K562 (cell line): ENCODE results near the gene PGM5. TPM values are rescaled to one million over a fixed set of nuclear protein-coding genes. Genes with fewer than 3 reads are reported as not detected.

ENCODE experiments used
- ATAC-seq: fragments of 200-7000 bp; cut with Tn5 transposase; 3 replicates; pipeline ENCODE4 v1.9.1; 2020; ENCODE audit warnings: moderate library complexity
- BruUV-seq: library from RNA; stranded (reverse); fragments of 400-500 nt; replicated peaks from 2 replicates; lab custom pipeline; 2021; lab: Mats Ljungman, UMichigan
- CTCF ChIA-PET: fragments of 300-600 bp; formaldehyde crosslinking; extraction: SDS; loops from one replicate; lab custom pipeline; 2021; ENCODE audit warnings: low intra/inter-chr PET ratio; lab: Yijun Ruan, JAX
- POLR2A ChIA-PET: fragments of 300-600, 350-650 bp; sonication (Branson Sonifier 250); formaldehyde crosslinking; extraction: SDS; loops from one replicate; lab custom pipeline; 2021; ENCODE audit warnings: antibody characterized with exemption, inconsistent platforms; lab: Yijun Ruan, JAX
- DNase-seq, 4 experiments: peaks; one replicate each; pipeline versions ENCODE4 v3.0.0 to v3.0.0-alpha.2; 2011 to 2018; ENCODE audit warnings: low spot score in 3 of 4, mixed read lengths in 3 of 4; ENCODE audit errors: extremely low read depth in 1 of 4
- FAIRE-seq: peaks from 2 replicates; lab custom pipeline; 2011; peaks lifted over from hg19 to GRCh38; lab: Jason Lieb, UNC
- H2AFZ ChIP-seq: 2 replicates; pipeline ENCODE4 v1.6.0; 2011; ENCODE audit warnings: low read depth, low read length, control low read depth, inconsistent platforms
- H3K27ac ChIP-seq: fragments of 200-600 bp; 3 replicates; pipeline ENCODE4 v1.8.0; 2011; ENCODE audit warnings: low read depth, mild to moderate bottlenecking, control low read depth, inconsistent platforms, low read length, moderate library complexity, mixed read lengths; ENCODE audit errors: extremely low read depth
- H3K27me3 ChIP-seq, 2 experiments: fragments of 300-600 bp in 1 of 2; 2 replicates in 1 of 2; 3 replicates in 1 of 2; pipeline versions ENCODE4 v1.6.0 to v1.8.0; 2011; ENCODE audit warnings: inconsistent platforms in 2 of 2, low read length in 2 of 2, mild to moderate bottlenecking in 1 of 2, mixed read lengths in 1 of 2, moderate library complexity in 1 of 2; ENCODE audit not compliant: control insufficient read depth in 2 of 2, insufficient read depth in 2 of 2
- H3K36me3 ChIP-seq: fragments of 300-600 bp; 3 replicates; pipeline ENCODE4 v1.8.0; 2011; ENCODE audit warnings: mild to moderate bottlenecking, low read length, inconsistent platforms; ENCODE audit not compliant: control insufficient read depth, insufficient read depth
- H3K4me1 ChIP-seq, 2 experiments: fragments of 200-600 bp in 1 of 2; replicated peaks in 1 of 2; 2 replicates in 1 of 2; 3 replicates in 1 of 2; pipeline versions ENCODE4 v1.5.1 to v1.8.0; 2011; ENCODE audit warnings: inconsistent platforms in 2 of 2, low read length in 2 of 2, mild to moderate bottlenecking in 1 of 2, mixed read lengths in 1 of 2, moderate library complexity in 1 of 2; ENCODE audit not compliant: control insufficient read depth in 2 of 2, insufficient read depth in 2 of 2
- H3K4me2 ChIP-seq: 2 replicates; pipeline ENCODE4 v1.6.1; 2011; ENCODE audit warnings: low read length, control low read depth, inconsistent platforms, mixed read lengths; ENCODE audit not compliant: insufficient read depth
- H3K4me3 ChIP-seq: fragments of 200-600 bp; sonication (generic), shearing (Covaris generic); 2 replicates; pipeline ENCODE4 v1.5.1; 2016; ENCODE audit warnings: control low read depth, inconsistent platforms
- H3K79me2 ChIP-seq: fragments of 200-600 bp; 3 replicates; pipeline ENCODE4 v1.8.0; 2011; ENCODE audit warnings: low read length, inconsistent platforms; ENCODE audit not compliant: control insufficient read depth, insufficient read depth
- H3K9ac ChIP-seq, 2 experiments: 2 replicates each; pipeline versions ENCODE4 v1.6.0 to v1.6.1; 2011; ENCODE audit warnings: low read depth in 2 of 2, low read length in 2 of 2, control low read depth in 1 of 2, inconsistent platforms in 1 of 2, mild to moderate bottlenecking in 1 of 2, mixed read lengths in 1 of 2; ENCODE audit not compliant: insufficient read depth in 1 of 2
- H3K9me1 ChIP-seq: one replicate; pipeline ENCODE4 v1.6.0; 2011; ENCODE audit warnings: inconsistent platforms, mild to moderate bottlenecking, low read length, moderate library complexity; ENCODE audit not compliant: control insufficient read depth, insufficient read depth
- H3K9me3 ChIP-seq: replicated peaks from 2 replicates; pipeline ENCODE4 v1.5.1; 2011; ENCODE audit warnings: low read depth, low read length, inconsistent platforms; ENCODE audit not compliant: control insufficient read depth, insufficient read depth
- H4K20me1 ChIP-seq: replicated peaks from 2 replicates; pipeline ENCODE4 v1.6.1; 2011; ENCODE audit warnings: low read length, inconsistent platforms, mixed read lengths; ENCODE audit not compliant: control insufficient read depth, insufficient read depth
- BRD4 ChIP-seq: fragments of 200-600 bp; sonication (generic); IDR thresholded peaks from 2 replicates; pipeline ENCODE4 v1.6.1; 2017; ENCODE audit warnings: inconsistent platforms
- ETV1 ChIP-seq: fragments of 450-650 bp; conservative IDR thresholded peaks from 2 replicates; pipeline ENCODE4 v1.6.1; 2016; ENCODE audit warnings: missing genetic modification characterization, control low read depth, low read depth, missing compliant biosample characterization
- HDAC6 ChIP-seq: IDR thresholded peaks from 2 replicates; pipeline ENCODE4 v1.6.1; 2012; ENCODE audit warnings: low read depth, mild to moderate bottlenecking, control low read depth, inconsistent platforms, low read length, moderate library complexity
- NCOA4 ChIP-seq: fragments of 450-650 bp; IDR thresholded peaks from 2 replicates; pipeline ENCODE4 v1.6.1; 2018; ENCODE audit warnings: mild to moderate bottlenecking; ENCODE audit not compliant: partially characterized antibody
- OTX1 ChIP-seq: fragments of 450-650 bp; formaldehyde crosslinking; IDR thresholded peaks from 2 replicates; pipeline ENCODE4 v1.4.0; 2022; ENCODE audit warnings: mild to moderate bottlenecking
- ZEB2 ChIP-seq: fragments of 450-650 bp; IDR thresholded peaks from 2 replicates; pipeline ENCODE4 v1.6.1; 2016
- ZFP30 ChIP-seq: fragments of 250-450 bp; sonication (Bioruptor Pico); IDR thresholded peaks from 2 replicates; pipeline ENCODE4 v1.8.0; 2022; ENCODE audit warnings: moderate library complexity, mild to moderate bottlenecking, inconsistent platforms, borderline replicate concordance
- ZKSCAN8 ChIP-seq: fragments of 200-800 bp; sonication (Bioruptor generic); IDR thresholded peaks from 2 replicates; pipeline ENCODE4 v1.6.1; 2016; ENCODE audit warnings: missing genetic modification characterization, missing compliant biosample characterization
- WGBS: fragments of 100-300 bp; shearing (Covaris generic); methylation state at CpG from one replicate; pipeline ENCODE4 v1.1.6; 2016; ENCODE audit warnings: low coverage, mixed read lengths; ENCODE audit not compliant: insufficient coverage; ENCODE audit errors: missing lambda C conversion rate; 5-methylcytosine and 5-hydroxymethylcytosine counted together
- in situ Hi-C: fragments of 300-500 bp; cut with MboI; formaldehyde crosslinking; loops from 4 replicates; pipeline ENCODE4 v1.15.0; 2018; ENCODE audit warnings: inconsistent platforms, mixed read lengths
- intact Hi-C: fragments of 100-400 bp; cut with micrococcal nuclease; formaldehyde crosslinking; loops from 2 replicates; pipeline ENCODE4 v1.14.2; 2022
- polyA plus RNA-seq, 8 experiments: library from polyadenylated mRNA; depleted of rRNA in 4 of 8; stranded (reverse) in 5 of 8; unstranded in 3 of 8; fragments of >200 nt; fragmentation: Nextera tagmentation in 2 of 8; fragmentation: Illumina TruSeq in 1 of 8; extraction: Ambion mirVana in 2 of 8; extraction: Trizol in 1 of 8; gene quantifications; 2 replicates each; pipeline versions ENCODE4 v1.2.1 to v1.2.3, GENCODE V29; 2011 to 2014; ENCODE audit warnings: inconsistent platforms in 1 of 8, missing spikeins in 1 of 8
- total RNA-seq, 7 experiments: library from RNA; depleted of rRNA in 6 of 7; stranded (reverse); fragments of >200 nt in 6 of 7; fragmentation: Illumina TruSeq in 2 of 7; extraction: Trizol in 2 of 7; gene quantifications; 2 replicates each; pipeline versions ENCODE4 v1.2.1 to v1.2.3, GENCODE V29; 2011 to 2021; ENCODE audit warnings: low replicate concordance in 1 of 7
- TF ChIP-seq, protein P1 (sequence below): fragments of 450-650 bp; IDR thresholded peaks from 2 replicates; pipeline ENCODE4 v1.6.1; 2016
- TF ChIP-seq, protein P2 (sequence below): IDR thresholded peaks from 2 replicates; pipeline ENCODE4 v1.6.1; 2012; ENCODE audit warnings: low read depth, low read length, improper control_type of control experiment, borderline replicate concordance
- TF ChIP-seq, protein P3 (sequence below): fragments of 450-650 bp; IDR thresholded peaks from 2 replicates; pipeline ENCODE4 v1.7.1; 2018; ENCODE audit warnings: mild to moderate bottlenecking, low read depth; ENCODE audit not compliant: partially characterized antibody

Gene PGM5
- total and polyA plus RNA-seq, 9 of the 15 experiments (the other 6 are each of a cell fraction or from before 2014, with no cell fraction given): 0.03 to 0.24 (median 0.15) TPM; not detected in 1

DNA sequence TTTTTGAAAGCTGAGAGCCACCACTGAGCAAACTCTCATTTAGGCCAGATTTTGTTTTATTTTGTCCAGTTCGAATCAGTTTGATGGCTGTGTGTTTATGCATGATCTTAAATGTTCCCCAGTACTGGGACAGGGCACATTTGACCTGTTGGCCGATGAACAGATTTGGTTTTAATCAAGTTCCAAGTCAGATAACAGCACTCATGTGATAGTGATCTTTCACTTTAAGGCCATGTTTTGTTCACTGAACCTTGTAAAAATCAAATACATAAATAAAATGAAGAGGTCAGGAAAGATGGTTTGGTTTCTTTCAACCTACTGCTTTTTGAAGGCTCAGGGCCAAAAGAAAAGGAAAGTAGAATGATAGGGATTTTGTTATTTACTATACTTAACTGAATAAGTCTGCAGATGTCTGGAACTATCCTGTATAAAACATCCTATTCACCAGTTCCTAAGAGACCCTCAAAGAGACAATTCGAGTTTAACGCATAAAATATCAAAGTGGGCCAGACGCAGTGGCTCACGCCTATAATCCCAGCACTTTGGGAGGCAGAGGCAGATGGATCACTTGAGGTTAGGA lies 77.2 kb downstream of the PGM5 start:
- in situ Hi-C loops: no loop called here
- Histone ChIP-seq H3K9me1 (no peaks in the 10 kb centered on the region), H3K36me3 (no peaks in the 10 kb centered on the region), H3K4me3 (no peak overlapping the region)
- intact Hi-C loops: no loop called here
- DNase-seq (no peak), ATAC-seq (no peak)
- WGBS: 9% methylated on average over 6 of the region's 6 CpGs
- BruUV-seq: no TSS peak
- TF ChIP-seq OTX1 (no peak), NCOA4 (no peak), ZFP30 (CRISPR knock-in tag) (no peak), BRD4 (no peak)
- TF ChIP-seq, protein P1, sequence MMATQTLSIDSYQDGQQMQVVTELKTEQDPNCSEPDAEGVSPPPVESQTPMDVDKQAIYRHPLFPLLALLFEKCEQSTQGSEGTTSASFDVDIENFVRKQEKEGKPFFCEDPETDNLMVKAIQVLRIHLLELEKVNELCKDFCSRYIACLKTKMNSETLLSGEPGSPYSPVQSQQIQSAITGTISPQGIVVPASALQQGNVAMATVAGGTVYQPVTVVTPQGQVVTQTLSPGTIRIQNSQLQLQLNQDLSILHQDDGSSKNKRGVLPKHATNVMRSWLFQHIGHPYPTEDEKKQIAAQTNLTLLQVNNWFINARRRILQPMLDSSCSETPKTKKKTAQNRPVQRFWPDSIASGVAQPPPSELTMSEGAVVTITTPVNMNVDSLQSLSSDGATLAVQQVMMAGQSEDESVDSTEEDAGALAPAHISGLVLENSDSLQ: no peak
- TF ChIP-seq, all 486 proteins: peak for 0
- H2AFZ ChIP-seq: no peak overlapping the region
- H3K27ac ChIP-seq: no peak overlapping the region
- no peaks in the 10 kb centered on the region for H3K27me3 ChIP-seq
- H3K4me1 ChIP-seq: no peaks in the 10 kb centered on the region
- ChIA-PET POLR2A (no interaction called here), CTCF (no interaction called here)
- H3K79me2 ChIP-seq: no peaks in the 10 kb centered on the region
- H4K20me1 ChIP-seq: no peaks in the 10 kb centered on the region; the same call in 1 of the 2 replicates
- no peak overlapping the region for H3K9ac ChIP-seq
- H3K9me3 ChIP-seq: no peaks in the 10 kb centered on the region
- H3K4me2 ChIP-seq: no peak overlapping the region
- FAIRE-seq: no peak

DNA sequence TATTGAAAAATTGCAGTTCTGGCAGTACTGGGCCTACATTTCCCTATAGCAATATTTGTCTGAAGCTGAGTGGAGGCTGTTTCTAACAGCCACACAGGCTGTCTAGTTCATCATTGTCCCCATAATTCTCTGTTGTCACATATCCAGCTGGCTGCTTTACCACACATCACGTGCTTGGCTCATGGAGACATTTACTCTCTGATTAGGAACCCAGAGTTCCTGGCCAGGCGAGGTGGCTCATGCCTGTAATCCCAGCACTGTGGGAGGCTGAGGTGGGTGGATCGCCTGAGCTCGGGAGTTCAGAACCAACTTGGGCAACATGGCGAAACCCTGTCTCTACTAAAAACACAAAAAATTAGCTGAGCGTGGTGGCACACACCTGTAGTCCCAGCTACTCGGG lies 81.4 kb downstream of the PGM5 start:
- Histone ChIP-seq H3K4me3 (no peak overlapping the region), H3K9ac (no peak overlapping the region), H3K79me2 (no peaks in the 10 kb centered on the region), H3K4me1 (no peaks in the 10 kb centered on the region), H3K27ac (no peak overlapping the region), H4K20me1 (no peaks in the 10 kb centered on the region), H3K9me1 (no peaks in the 10 kb centered on the region), H2AFZ (no peak overlapping the region), H3K9me3 (no peaks in the 10 kb centered on the region), H3K4me2 (no peak overlapping the region), H3K27me3 (no peaks in the 10 kb centered on the region), H3K36me3 (no peaks in the 10 kb centered on the region)
- WGBS: 0% methylated on average over 4 of the region's 7 CpGs
- FAIRE-seq: no peak
- no TSS peak for BruUV-seq
- ATAC-seq: no peak
- DNase-seq: no peak
- in situ Hi-C loops: no loop called here
- POLR2A ChIA-PET: no interaction called here
- intact Hi-C loops: no loop called here
- CTCF ChIA-PET: no interaction called here
- TF ChIP-seq, protein P2, sequence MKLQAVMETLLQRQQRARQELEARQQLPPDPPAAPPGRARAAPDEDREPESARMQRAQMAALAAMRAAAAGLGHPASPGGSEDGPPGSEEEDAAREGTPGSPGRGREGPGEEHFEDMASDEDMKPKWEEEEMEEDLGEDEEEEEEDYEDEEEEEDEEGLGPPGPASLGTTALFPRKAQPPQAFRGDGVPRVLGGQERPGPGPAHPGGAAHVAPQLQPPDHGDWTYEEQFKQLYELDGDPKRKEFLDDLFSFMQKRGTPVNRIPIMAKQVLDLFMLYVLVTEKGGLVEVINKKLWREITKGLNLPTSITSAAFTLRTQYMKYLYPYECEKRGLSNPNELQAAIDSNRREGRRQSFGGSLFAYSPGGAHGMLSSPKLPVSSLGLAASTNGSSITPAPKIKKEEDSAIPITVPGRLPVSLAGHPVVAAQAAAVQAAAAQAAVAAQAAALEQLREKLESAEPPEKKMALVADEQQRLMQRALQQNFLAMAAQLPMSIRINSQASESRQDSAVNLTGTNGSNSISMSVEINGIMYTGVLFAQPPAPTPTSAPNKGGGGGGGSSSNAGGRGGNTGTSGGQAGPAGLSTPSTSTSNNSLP: no peak
- TF ChIP-seq ZEB2 (no peak), ZKSCAN8 (no peak), HDAC6 (no peak), BRD4 (no peak), ETV1 (tag) (no peak)
- TF ChIP-seq, protein P3, sequence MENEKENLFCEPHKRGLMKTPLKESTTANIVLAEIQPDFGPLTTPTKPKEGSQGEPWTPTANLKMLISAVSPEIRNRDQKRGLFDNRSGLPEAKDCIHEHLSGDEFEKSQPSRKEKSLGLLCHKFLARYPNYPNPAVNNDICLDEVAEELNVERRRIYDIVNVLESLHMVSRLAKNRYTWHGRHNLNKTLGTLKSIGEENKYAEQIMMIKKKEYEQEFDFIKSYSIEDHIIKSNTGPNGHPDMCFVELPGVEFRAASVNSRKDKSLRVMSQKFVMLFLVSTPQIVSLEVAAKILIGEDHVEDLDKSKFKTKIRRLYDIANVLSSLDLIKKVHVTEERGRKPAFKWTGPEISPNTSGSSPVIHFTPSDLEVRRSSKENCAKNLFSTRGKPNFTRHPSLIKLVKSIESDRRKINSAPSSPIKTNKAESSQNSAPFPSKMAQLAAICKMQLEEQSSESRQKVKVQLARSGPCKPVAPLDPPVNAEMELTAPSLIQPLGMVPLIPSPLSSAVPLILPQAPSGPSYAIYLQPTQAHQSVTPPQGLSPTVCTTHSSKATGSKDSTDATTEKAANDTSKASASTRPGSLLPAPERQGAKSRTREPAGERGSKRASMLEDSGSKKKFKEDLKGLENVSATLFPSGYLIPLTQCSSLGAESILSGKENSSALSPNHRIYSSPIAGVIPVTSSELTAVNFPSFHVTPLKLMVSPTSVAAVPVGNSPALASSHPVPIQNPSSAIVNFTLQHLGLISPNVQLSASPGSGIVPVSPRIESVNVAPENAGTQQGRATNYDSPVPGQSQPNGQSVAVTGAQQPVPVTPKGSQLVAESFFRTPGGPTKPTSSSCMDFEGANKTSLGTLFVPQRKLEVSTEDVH: no peak
